HG02642 (cell line): ENCODE results near the gene GAGE12G.
"Not testable (repeated sequence)": the region's sequence is repeated elsewhere in the genome, so short reads cannot be mapped to it uniquely, and the experiment has no call there.

ENCODE experiments used
- ATAC-seq: cut with Tn5 transposase; IDR thresholded peaks from one replicate; pipeline ENCODE4 v1.9.1; 2021; ENCODE audit warnings: mild to moderate bottlenecking; ENCODE audit not compliant: unreplicated experiment, poor library complexity

GAGE12G gene, protein sequence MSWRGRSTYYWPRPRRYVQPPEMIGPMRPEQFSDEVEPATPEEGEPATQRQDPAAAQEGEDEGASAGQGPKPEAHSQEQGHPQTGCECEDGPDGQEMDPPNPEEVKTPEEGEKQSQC

DNA sequence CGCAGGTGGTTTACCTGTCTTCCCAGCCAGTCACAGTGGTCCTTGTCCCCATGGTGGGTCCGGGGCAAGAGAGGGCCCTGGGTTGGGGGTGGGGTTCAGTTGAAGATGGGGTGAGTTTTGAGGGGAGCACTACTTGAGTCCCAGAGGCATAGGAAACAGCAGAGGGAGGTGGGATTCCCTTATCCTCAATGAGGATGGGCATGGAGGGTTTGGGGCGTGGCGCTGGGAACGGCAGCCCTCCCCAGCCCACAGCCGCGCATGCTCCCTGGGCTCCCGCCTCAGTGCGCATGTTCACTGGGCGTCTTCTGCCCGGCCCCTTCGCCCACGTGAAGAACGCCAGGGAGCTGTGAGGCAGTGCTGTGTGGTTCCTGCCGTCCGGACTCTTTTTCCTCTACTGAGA, at the start of gene GAGE12G:
TSS of gene GAGE12G (plus strand) at position 301 of the 400 bp plus-strand sequence. CDS start 1,155 bp downstream, outside the sequence.
- not testable (repeated sequence) for ATAC-seq

DNA sequence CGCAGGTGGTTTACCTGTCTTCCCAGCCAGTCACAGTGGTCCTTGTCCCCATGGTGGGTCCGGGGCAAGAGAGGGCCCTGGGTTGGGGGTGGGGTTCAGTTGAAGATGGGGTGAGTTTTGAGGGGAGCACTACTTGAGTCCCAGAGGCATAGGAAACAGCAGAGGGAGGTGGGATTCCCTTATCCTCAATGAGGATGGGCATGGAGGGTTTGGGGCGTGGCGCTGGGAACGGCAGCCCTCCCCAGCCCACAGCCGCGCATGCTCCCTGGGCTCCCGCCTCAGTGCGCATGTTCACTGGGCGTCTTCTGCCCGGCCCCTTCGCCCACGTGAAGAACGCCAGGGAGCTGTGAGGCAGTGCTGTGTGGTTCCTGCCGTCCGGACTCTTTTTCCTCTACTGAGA, 38.3 kb upstream of the GAGE12G start, which contains the start of gene GAGE12C:
TSS of gene GAGE12C (plus strand) at position 301 of the 400 bp plus-strand sequence. CDS start 1,155 bp downstream, outside the sequence.
- not testable (repeated sequence) for ATAC-seq

DNA sequence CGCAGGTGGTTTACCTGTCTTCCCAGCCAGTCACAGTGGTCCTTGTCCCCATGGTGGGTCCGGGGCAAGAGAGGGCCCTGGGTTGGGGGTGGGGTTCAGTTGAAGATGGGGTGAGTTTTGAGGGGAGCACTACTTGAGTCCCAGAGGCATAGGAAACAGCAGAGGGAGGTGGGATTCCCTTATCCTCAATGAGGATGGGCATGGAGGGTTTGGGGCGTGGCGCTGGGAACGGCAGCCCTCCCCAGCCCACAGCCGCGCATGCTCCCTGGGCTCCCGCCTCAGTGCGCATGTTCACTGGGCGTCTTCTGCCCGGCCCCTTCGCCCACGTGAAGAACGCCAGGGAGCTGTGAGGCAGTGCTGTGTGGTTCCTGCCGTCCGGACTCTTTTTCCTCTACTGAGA, 28.8 kb upstream of the GAGE12G start, which contains the start of gene GAGE12D:
TSS of gene GAGE12D (plus strand) at position 301 of the 400 bp plus-strand sequence. CDS start 1,155 bp downstream, outside the sequence.
- ATAC-seq: not testable (repeated sequence)

DNA sequence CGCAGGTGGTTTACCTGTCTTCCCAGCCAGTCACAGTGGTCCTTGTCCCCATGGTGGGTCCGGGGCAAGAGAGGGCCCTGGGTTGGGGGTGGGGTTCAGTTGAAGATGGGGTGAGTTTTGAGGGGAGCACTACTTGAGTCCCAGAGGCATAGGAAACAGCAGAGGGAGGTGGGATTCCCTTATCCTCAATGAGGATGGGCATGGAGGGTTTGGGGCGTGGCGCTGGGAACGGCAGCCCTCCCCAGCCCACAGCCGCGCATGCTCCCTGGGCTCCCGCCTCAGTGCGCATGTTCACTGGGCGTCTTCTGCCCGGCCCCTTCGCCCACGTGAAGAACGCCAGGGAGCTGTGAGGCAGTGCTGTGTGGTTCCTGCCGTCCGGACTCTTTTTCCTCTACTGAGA, 19.2 kb upstream of the GAGE12G start, which contains the start of gene GAGE12E:
TSS of gene GAGE12E (plus strand) at position 301 of the 400 bp plus-strand sequence. CDS start 1,155 bp downstream, outside the sequence.
- not testable (repeated sequence) for ATAC-seq

DNA sequence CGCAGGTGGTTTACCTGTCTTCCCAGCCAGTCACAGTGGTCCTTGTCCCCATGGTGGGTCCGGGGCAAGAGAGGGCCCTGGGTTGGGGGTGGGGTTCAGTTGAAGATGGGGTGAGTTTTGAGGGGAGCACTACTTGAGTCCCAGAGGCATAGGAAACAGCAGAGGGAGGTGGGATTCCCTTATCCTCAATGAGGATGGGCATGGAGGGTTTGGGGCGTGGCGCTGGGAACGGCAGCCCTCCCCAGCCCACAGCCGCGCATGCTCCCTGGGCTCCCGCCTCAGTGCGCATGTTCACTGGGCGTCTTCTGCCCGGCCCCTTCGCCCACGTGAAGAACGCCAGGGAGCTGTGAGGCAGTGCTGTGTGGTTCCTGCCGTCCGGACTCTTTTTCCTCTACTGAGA, 9.7 kb upstream of the GAGE12G start, which contains the start of gene GAGE12F:
TSS of gene GAGE12F (plus strand) at position 301 of the 400 bp plus-strand sequence. CDS start 1,155 bp downstream, outside the sequence.
- ATAC-seq: not testable (repeated sequence)

DNA sequence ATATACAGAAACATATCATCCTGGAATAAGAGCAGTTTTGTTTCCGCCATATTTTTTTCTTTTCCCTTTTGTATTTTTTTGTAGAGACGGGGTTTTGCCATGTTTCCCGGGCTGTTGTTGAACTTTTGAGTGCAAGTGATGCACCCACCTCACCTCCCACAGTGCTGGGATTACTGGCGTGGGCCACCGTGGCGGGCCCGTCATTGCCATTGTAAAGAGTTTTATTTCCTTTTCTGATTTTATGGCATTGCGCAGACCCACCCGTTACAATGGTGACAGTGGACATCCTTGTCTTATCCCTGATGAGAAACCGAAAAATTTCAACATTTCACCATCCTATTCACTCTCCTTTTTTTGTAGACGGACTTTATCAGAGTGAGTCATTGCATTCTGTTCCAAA, 1.5 kb upstream of the GAGE12G start:
- ATAC-seq: not testable (repeated sequence)

DNA sequence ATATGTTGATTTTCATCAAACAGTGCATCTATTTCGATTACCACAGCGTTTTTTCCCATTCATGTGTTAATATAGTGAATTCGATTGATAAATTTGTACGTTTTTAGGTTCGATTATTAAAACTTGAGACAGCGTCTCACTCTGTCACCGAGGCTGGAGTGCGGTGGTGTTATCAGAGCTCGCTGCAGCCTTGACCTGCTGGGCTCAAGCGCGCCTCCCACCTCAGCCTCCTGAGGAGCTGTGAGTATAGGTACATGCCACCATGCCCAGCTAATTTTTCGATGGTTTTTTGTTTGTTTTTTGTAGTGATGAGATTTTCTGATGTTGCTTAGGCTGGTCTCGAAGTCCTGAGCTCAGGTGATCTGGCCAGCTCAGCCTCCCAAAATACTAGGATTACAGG, 1.0 kb upstream of the GAGE12G start:
- not testable (repeated sequence) for ATAC-seq

DNA sequence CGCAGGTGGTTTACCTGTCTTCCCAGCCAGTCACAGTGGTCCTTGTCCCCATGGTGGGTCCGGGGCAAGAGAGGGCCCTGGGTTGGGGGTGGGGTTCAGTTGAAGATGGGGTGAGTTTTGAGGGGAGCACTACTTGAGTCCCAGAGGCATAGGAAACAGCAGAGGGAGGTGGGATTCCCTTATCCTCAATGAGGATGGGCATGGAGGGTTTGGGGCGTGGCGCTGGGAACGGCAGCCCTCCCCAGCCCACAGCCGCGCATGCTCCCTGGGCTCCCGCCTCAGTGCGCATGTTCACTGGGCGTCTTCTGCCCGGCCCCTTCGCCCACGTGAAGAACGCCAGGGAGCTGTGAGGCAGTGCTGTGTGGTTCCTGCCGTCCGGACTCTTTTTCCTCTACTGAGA, 9.4 kb downstream of the GAGE12G start, which contains the start of gene GAGE12H:
TSS of gene GAGE12H (plus strand) at position 301 of the 400 bp plus-strand sequence. CDS start 1,155 bp downstream, outside the sequence.
- ATAC-seq: not testable (repeated sequence)

DNA sequence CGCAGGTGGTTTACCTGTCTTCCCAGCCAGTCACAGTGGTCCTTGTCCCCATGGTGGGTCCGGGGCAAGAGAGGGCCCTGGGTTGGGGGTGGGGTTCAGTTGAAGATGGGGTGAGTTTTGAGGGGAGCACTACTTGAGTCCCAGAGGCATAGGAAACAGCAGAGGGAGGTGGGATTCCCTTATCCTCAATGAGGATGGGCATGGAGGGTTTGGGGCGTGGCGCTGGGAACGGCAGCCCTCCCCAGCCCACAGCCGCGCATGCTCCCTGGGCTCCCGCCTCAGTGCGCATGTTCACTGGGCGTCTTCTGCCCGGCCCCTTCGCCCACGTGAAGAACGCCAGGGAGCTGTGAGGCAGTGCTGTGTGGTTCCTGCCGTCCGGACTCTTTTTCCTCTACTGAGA, 19.0 kb downstream of the GAGE12G start, which contains the start of gene GAGE2A:
TSS of gene GAGE2A (plus strand) at position 301 of the 400 bp plus-strand sequence. CDS start 1,155 bp downstream, outside the sequence.
- ATAC-seq: not testable (repeated sequence)

DNA sequence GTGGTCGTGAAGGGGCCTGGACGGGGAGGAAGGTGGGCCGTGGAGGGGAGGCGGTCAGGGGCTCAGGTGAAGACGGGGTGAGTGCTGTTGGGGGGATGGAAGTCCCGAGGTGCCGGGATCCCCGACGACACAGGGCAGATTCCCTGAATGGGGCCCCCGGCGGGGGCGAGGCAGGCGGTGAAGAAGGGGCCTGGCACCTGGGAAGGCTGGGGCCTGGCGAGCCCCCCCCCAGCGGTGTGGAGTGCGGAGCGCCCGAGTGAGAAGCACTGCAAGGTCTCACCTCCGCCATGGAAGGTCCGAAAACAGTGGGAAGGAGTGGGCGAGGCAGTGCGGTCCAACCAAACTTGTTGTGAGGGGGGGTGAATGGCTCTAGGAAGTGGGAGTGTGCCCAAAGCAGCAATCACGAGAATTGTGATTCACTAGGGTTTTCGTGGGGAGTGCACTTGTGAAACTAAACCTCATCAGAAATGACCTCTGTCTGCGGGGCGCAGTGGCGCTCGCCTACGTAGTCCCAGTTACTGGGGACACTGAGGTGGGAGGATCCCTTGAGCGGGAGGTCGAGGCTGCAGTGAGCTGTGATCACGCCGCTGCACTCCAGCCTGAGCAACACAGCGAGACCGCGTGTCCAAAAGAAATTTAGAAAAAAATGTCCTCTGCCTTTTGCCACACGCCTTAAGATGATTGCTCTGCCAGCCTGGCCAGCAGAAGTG, 19.7 kb downstream of the GAGE12G start:
- not testable (repeated sequence) for ATAC-seq

DNA sequence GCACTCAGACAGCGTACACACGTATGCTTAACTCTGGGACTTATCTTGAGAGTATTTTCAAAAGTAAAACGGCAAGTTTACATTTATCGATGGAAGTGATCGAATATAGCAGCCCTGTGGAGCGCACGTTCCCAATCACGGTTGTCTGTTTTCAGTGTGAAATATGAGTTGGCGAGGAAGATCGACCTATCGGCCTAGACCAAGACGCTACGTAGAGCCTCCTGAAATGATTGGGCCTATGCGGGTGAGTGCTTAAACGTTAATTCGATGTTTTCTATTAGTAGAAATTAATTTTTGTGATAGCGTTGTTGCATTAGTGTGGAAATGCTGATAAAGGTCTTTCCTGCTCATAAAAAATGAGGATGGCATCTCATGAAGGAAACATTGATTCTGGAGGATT, 20.3 kb downstream of the GAGE12G start:
- ATAC-seq: not testable (repeated sequence)

DNA sequence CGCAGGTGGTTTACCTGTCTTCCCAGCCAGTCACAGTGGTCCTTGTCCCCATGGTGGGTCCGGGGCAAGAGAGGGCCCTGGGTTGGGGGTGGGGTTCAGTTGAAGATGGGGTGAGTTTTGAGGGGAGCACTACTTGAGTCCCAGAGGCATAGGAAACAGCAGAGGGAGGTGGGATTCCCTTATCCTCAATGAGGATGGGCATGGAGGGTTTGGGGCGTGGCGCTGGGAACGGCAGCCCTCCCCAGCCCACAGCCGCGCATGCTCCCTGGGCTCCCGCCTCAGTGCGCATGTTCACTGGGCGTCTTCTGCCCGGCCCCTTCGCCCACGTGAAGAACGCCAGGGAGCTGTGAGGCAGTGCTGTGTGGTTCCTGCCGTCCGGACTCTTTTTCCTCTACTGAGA, 28.5 kb downstream of the GAGE12G start, which contains the start of gene GAGE1:
TSS of gene GAGE1 (plus strand) at position 301 of the 400 bp plus-strand sequence. CDS start 1,155 bp downstream, outside the sequence.
- not testable (repeated sequence) for ATAC-seq

DNA sequence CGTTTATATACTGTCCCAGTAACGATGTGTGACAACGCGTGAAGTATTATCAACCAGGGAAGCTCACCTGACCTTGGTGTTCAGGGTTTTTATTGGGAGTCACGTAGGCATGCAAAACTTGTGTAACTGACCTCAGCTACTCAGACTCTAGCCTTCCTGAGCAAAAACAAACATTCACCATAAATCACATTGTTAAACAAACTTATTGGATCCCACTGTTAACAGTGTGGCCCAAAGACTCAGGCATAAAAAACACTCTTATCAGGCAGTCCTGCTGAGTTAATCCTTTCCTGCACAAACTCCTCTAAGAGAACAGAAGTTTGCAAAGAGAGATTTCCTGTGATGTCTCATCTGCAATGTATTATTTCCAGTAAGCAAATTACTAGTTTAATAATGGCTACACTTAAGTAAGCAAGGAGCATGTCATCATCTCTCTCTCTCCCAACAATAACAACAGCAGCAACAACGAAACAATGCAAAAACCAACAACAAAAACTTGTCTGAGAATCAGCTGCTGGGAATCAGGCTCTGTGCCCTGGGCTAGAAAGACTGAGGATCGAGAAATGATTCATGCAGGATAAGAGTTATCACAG, 40.6 kb downstream of the GAGE12G start:
- no peak for ATAC-seq

DNA sequence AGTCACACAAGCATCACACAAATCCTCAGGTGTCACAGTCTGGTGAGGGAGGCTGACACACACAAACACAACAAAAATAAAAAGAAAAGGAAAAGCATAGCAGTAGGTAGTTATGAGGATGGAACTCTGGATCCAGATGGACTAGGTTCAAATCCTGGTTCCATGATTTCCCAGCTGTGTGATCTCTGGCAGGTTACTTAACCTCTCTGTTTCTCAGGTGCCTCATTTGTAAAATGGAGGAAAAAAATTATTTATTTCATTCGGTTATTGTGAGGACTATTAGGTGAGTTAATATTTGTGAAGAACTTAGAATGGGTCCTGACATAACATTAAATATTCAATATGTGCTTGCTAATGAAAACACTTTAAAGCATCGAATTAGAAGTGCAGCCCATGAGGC, 48.4 kb downstream of the GAGE12G start:
- ATAC-seq: no peak
